Stimulated activated CD8-positive, alpha-beta memory T cell treated with anti-CD3 and anti-CD28 coated beads, Interleukin-12 subunit alpha, Interleukin-12 subunit beta, amount 100 ng/mL, for 24 hours (primary cell): ENCODE data around the gene CACNA1D.

Experiments
- DNase-seq: peaks from one replicate; pipeline ENCODE4 v3.0.0-alpha.2; 2020; ENCODE audit errors: extremely low read depth

The CACNA1D gene

GRCh38 chr3:53495146-53495519 is 722 bp downstream of the CACNA1D start:
- no peak for DNase-seq

GRCh38 chr3:53495520-53496391 is 1.3 kb downstream of the CACNA1D start:
- DNase-seq, result no peak

- DNase-seq, result no peak
Observed at GRCh38 chr3:53496392-53496670, 1.9 kb downstream of the CACNA1D start.

- DNase-seq, result no peak
Observed at GRCh38 chr3:53496984-53497383, 2.6 kb downstream of the CACNA1D start.

GRCh38 chr3:53498806-53499641 is 4.6 kb downstream of the CACNA1D start:
- DNase-seq, result no peak

GRCh38 chr3:53500165-53500777 is 5.9 kb downstream of the CACNA1D start:
- no peak for DNase-seq

GRCh38 chr3:53501178-53501577 is 6.8 kb downstream of the CACNA1D start:
- no peak for DNase-seq

- no peak for DNase-seq
Observed at GRCh38 chr3:53502737-53503136, 8.3 kb downstream of the CACNA1D start.

GRCh38 chr3:53503195-53503594 is 8.8 kb downstream of the CACNA1D start:
- DNase-seq, result no peak

GRCh38 chr3:53506110-53506762 is 11.8 kb downstream of the CACNA1D start:
- DNase-seq, result no peak

- no peak for DNase-seq
Observed at GRCh38 chr3:53506763-53507145, 12.3 kb downstream of the CACNA1D start.

GRCh38 chr3:53509494-53509893 is 15.1 kb downstream of the CACNA1D start:
- no peak for DNase-seq

GRCh38 chr3:53510508-53510907 is 16.1 kb downstream of the CACNA1D start:
- DNase-seq, result no peak

GRCh38 chr3:53511246-53511645 is 16.8 kb downstream of the CACNA1D start:
- no peak for DNase-seq

GRCh38 chr3:53513556-53514190 is 19.3 kb downstream of the CACNA1D start:
- DNase-seq, result no peak

- DNase-seq, result no peak
Observed at GRCh38 chr3:53516339-53516738, 21.9 kb downstream of the CACNA1D start.

GRCh38 chr3:53518495-53518981 is 24.1 kb downstream of the CACNA1D start:
- DNase-seq, result no peak

GRCh38 chr3:53519065-53519709 is 24.8 kb downstream of the CACNA1D start:
- DNase-seq, result no peak

GRCh38 chr3:53523346-53523745 is 28.9 kb downstream of the CACNA1D start:
- no peak for DNase-seq

GRCh38 chr3:53524566-53524965 is 30.2 kb downstream of the CACNA1D start:
- no peak for DNase-seq
